Spleen (tissue), 11 donors: ENCODE results near the gene IQCF6. TPM values are rescaled to one million over a fixed set of nuclear protein-coding genes. Genes with fewer than 3 reads are reported as not detected.

Experiments used
- DNase-seq: peaks from one replicate; pipeline ENCODE4 v3.0.0-alpha.2; 2020
- H3K27ac ChIP-seq, 8 donors: fragments of 200-600 bp; sonication (generic) in 7 of 8; 1 replicate in 4 of 8; 2 replicates in 4 of 8; pipeline versions ENCODE4 v1.5.0 to v1.8.0; 2016 to 2021; ENCODE audit warnings: inconsistent platforms in 4 of 8, mild to moderate bottlenecking in 4 of 8, moderate library complexity in 1 of 8
- H3K27me3 ChIP-seq, 7 donors: fragments of 200-600 bp; sonication (generic) in 6 of 7; replicated peaks in 1 of 7; 1 replicate in 4 of 7; 2 replicates in 3 of 7; pipeline versions ENCODE4 v1.5.0 to v1.8.0; 2016 to 2021; ENCODE audit warnings: inconsistent platforms in 3 of 7, mild to moderate bottlenecking in 1 of 7
- H3K36me3 ChIP-seq, 6 donors: fragments of 200-600 bp; sonication (generic) in 5 of 6; 1 replicate in 4 of 6; 2 replicates in 2 of 6; pipeline versions ENCODE4 v1.5.0 to v1.8.0; 2016 to 2021; ENCODE audit warnings: inconsistent platforms in 2 of 6
- H3K4me1 ChIP-seq, 6 donors: fragments of 200-600 bp; sonication (generic) in 5 of 6; 1 replicate in 3 of 6; 2 replicates in 3 of 6; pipeline versions ENCODE4 v1.5.0 to v1.8.0; 2016 to 2021; ENCODE audit warnings: inconsistent platforms in 3 of 6
- H3K4me3 ChIP-seq, 8 donors: fragments of 200-600 bp; sonication (generic) in 7 of 8; 1 replicate in 4 of 8; 2 replicates in 4 of 8; pipeline versions ENCODE4 v1.5.0 to v1.8.0; 2016 to 2021; ENCODE audit warnings: inconsistent platforms in 4 of 8, mild to moderate bottlenecking in 4 of 8, moderate library complexity in 2 of 8
- H3K9me3 ChIP-seq, 8 donors: fragments of 200-600 bp; sonication (generic) in 7 of 8; 1 replicate in 4 of 8; 2 replicates in 4 of 8; pipeline versions ENCODE4 v1.5.0 to v1.8.0; 2016 to 2021; ENCODE audit warnings: inconsistent platforms in 4 of 8
- POLR2A ChIP-seq, 3 donors: fragments of 450-650 bp; IDR thresholded peaks; one replicate each; pipeline ENCODE4 v1.5.1; 2017; ENCODE audit warnings: antibody characterized with exemption in 3 of 3, mild to moderate bottlenecking in 1 of 3
- POLR2AphosphoS5 ChIP-seq, 3 donors: sonication (generic); formaldehyde crosslinking; IDR thresholded peaks; one replicate each; pipeline ENCODE4 v1.5.1; 2017; ENCODE audit warnings: antibody characterized with exemption in 3 of 3
- whole genome bisulfite sequencing, 5 donors: extraction: QIAGEN DNeasy Blood & Tissue Kit in 3 of 5; methylation state at CpG; one replicate each; pipeline versions ENCODE4 v1.1.5 to v1.1.7; 2013 to 2018; 5-methylcytosine and 5-hydroxymethylcytosine counted together
- intact Hi-C: fragments of 100-400 bp; cut with DNase I; formaldehyde crosslinking; loops from one replicate; pipeline ENCODE4 v1.15.0; 2023; ENCODE audit warnings: low total_unique reads
- polyA plus RNA-seq, 3 donors: library from polyadenylated mRNA; stranded (reverse); fragments of 200-250 nt; gene quantifications; one replicate each; pipeline ENCODE4 v1.2.1, GENCODE V29; 2013
- total RNA-seq, 7 donors: library from RNA; depleted of rRNA in 3 of 7; stranded (reverse); fragments of >200 nt in 3 of 7; fragmentation: NEBNext Ultra II Directional in 4 of 7; extraction: Animal tissue kit (Norgen Biotek cat#: 25700) in 4 of 7; gene quantifications; one replicate each; pipeline versions ENCODE4 v1.1.0 to v1.2.1, GENCODE V29; 2016 to 2021
- TF ChIP-seq, protein P1 (sequence below), 11 experiments: fragments of 200-600 bp in 7 of 11; fragments of 450-650 bp in 4 of 11; sonication (generic) in 4 of 11; IDR thresholded peaks in 8 of 11; conservative IDR thresholded peaks in 3 of 11; 1 replicate in 7 of 11; 2 replicates in 4 of 11; pipeline versions ENCODE4 v1.4.0 to v1.8.0; 2016 to 2021; ENCODE audit warnings: antibody characterized with exemption in 11 of 11, inconsistent platforms in 4 of 11, mild to moderate bottlenecking in 1 of 11
- donor health status: healthy with polysubstance abuse.
- donor health status: DM: no; HTN: no; CAD: no; lungs with moderate emphysema.
- donor health status: DM: no; HTN: no; CAD: no.
- donor health status: Bipolar disorder and iron deficiency.
- donor health status: healthy.
- donor health status: DM: no; HTN: no; CAD: no.
- donor health status: DM: yes; HTN: yes; CAD: no.

IQCF6 gene
- total and polyA plus RNA-seq, 10 donors = not detected

DNA sequence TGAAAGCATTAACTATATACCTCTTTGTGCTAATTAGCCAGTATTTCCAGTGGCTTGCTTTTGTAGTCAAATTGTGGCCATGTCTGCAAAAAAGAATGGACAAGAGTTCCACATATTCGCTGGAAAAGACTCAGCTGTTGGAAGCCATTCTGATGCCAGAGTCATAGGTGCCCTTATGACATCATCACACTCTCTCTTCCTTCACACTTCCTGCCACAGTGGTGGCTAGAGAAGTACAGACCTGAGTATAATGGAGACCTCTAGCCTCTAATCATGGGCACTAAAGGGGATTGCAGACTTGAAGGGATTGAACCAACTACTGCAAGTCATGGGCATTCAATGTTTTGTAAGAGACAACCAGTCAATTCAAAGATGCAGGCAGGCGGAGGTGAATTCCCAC, 38.3 kb upstream of the IQCF6 start:
- intact Hi-C loops = no loop called here
- no peak for DNase-seq
- Histone ChIP-seq H3K9me3 (peaks cover 0 to 6% (median 0%) of the 10 kb centered on the region in 8 donors), H3K4me1 (no peaks in the 10 kb centered on the region), H3K27me3 (peaks cover 0 to 49% (median 0%) of the 10 kb centered on the region in 7 donors), H3K4me3 (no peak overlapping the region), H3K27ac (no peak overlapping the region), H3K36me3 (no peaks in the 10 kb centered on the region)
- WGBS, 5 donors = 85 to 92% (median 90%) methylated on average over 2 of the region's 2 CpGs
- TF ChIP-seq POLR2A (IDR thresholded peaks at IDR 0.05) = no peak
- no peak for TF ChIP-seq POLR2AphosphoS5 (IDR thresholded peaks at IDR 0.05)

DNA sequence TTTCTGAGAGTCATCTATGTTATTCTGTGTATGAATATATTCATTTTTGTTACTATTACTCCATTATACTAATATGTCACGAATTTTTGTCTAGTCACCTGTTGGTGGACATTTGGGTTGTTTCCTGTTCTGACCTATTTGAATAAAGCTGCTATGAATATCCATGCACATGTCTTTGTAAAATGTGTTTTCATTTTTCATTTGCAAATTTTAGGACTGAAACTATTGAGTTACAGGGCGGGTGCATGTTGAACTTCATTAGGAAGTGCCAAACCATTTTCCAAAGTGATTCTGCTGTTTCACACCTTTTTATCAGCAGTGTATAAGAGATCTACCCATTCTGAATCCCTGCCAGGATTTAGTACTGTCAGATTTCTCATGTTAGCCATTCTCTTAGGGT, 37.7 kb upstream of the IQCF6 start:
- 69 to 84% (median 74%) methylated on average over 2 of the region's 2 CpGs for WGBS, 5 donors

DNA sequence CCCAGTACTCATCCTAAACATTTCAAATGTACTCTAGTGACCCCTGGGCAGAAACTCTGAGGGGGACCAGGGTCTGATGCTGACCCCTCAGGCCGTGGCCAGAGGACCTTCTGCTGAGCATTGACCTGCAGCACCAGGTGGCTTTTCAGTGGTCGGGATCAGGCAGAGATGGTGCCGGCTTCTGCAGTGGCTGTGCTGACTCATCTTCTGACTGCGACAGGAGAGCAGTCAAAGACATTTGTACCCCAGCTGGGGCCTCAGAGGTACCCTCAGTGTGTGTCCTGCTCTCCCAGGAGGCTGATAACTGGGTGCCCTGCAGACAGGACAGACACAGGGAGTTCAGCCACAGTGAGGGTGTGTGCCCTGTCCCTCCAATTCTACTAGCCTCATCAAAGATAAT, 36.6 kb upstream of the IQCF6 start:
- no peak for TF ChIP-seq POLR2AphosphoS5 (IDR thresholded peaks at IDR 0.05)
- DNase-seq = no peak
- Histone ChIP-seq H3K27me3 (peaks cover 0 to 42% (median 0%) of the 10 kb centered on the region in 7 donors), H3K4me1 (no peaks in the 10 kb centered on the region), H3K4me3 (no peak overlapping the region), H3K36me3 (no peaks in the 10 kb centered on the region), H3K9me3 (no peaks in the 10 kb centered on the region), H3K27ac (no peak overlapping the region)
- intact Hi-C loops = no loop called here
- 55 to 72% (median 56%) methylated on average over 4 of the region's 4 CpGs for WGBS, 5 donors

More for the DNA sequence above, 37.7 kb upstream of the IQCF6 start:
- H3K4me1 ChIP-seq = no peaks in the 10 kb centered on the region
- H3K9me3 ChIP-seq = peaks cover 0 to 6% (median 0%) of the 10 kb centered on the region in 8 donors
- no peaks in the 10 kb centered on the region for H3K36me3 ChIP-seq
- no peak overlapping the region for H3K27ac ChIP-seq
- DNase-seq = no peak
- intact Hi-C loops = no loop called here
- no peak overlapping the region for H3K4me3 ChIP-seq
- no peak for TF ChIP-seq POLR2A (IDR thresholded peaks at IDR 0.05)
- no peak for TF ChIP-seq POLR2AphosphoS5 (IDR thresholded peaks at IDR 0.05)
- TF ChIP-seq, protein P1, sequence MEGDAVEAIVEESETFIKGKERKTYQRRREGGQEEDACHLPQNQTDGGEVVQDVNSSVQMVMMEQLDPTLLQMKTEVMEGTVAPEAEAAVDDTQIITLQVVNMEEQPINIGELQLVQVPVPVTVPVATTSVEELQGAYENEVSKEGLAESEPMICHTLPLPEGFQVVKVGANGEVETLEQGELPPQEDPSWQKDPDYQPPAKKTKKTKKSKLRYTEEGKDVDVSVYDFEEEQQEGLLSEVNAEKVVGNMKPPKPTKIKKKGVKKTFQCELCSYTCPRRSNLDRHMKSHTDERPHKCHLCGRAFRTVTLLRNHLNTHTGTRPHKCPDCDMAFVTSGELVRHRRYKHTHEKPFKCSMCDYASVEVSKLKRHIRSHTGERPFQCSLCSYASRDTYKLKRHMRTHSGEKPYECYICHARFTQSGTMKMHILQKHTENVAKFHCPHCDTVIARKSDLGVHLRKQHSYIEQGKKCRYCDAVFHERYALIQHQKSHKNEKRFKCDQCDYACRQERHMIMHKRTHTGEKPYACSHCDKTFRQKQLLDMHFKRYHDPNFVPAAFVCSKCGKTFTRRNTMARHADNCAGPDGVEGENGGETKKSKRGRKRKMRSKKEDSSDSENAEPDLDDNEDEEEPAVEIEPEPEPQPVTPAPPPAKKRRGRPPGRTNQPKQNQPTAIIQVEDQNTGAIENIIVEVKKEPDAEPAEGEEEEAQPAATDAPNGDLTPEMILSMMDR (IDR thresholded peaks at IDR 0.05 in 8 of 11, conservative IDR thresholded peaks at IDR 0.05 in 3 of 11) = no peak
- H3K27me3 ChIP-seq = peaks cover 0 to 47% (median 0%) of the 10 kb centered on the region in 7 donors

DNA sequence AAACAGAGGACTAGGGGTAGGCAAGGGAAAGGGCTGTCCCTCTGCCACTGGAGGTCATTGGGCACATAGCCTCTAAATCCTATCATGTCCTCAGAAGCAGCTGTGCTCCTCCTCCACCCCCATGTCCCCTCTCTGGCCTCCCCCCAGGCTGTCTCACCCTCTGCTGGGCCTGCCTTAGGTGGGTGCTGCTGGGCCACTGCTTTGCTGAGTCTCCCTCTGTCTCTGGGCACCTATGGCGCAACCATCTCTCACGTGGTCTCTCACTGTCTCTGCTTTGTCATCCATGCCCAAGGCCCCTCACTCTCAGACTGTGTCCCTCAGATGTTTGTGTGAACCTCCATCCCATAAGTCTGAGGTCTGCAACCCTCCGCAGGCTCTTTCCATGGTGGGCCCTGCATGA, 35.0 kb upstream of the IQCF6 start:
- WGBS, 5 donors = 85 to 94% (median 86%) methylated on average over 3 of the region's 3 CpGs
- Histone ChIP-seq H3K4me3 (no peak overlapping the region), H3K27me3 (peaks cover 0 to 27% (median 0%) of the 10 kb centered on the region in 7 donors), H3K4me1 (no peaks in the 10 kb centered on the region), H3K27ac (no peak overlapping the region), H3K9me3 (no peaks in the 10 kb centered on the region), H3K36me3 (no peaks in the 10 kb centered on the region)
- no peak for DNase-seq
- intact Hi-C loops = no loop called here
- no peak for TF ChIP-seq POLR2A (IDR thresholded peaks at IDR 0.05)
- TF ChIP-seq, protein P1 (IDR thresholded peaks at IDR 0.05 in 8 of 11, conservative IDR thresholded peaks at IDR 0.05 in 3 of 11) = no peak
- no peak for TF ChIP-seq POLR2AphosphoS5 (IDR thresholded peaks at IDR 0.05)

DNA sequence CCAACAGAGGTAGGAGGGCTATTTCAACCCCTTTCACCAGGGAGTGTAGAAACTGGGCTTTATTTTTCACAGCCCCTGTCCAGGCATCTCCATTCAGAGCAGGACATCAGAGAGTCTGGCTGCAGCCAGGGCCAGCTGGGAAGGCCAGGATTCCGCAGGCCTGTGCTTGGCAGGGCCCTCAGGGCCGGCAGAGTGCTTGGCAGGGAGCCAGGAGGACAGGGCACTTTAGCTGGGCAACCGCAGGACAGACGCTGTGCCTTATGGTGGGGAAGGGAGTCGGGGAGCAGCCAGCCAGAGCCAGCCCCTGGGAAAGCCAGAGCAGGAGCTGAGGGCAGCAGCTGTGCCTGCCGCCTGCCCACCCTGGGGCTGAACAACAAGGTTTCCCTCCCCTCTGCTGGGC, 34.5 kb upstream of the IQCF6 start:
- intact Hi-C loops = no loop called here
- no peaks in the 10 kb centered on the region for H3K9me3 ChIP-seq
- DNase-seq = no peak
- no peak overlapping the region for H3K4me3 ChIP-seq
- no peaks in the 10 kb centered on the region for H3K36me3 ChIP-seq
- no peak overlapping the region for H3K27ac ChIP-seq
- peaks cover 0 to 23% (median 0%) of the 10 kb centered on the region in 7 donors for H3K27me3 ChIP-seq
- 56 to 80% (median 72%) methylated on average over 6 of the region's 6 CpGs for WGBS, 5 donors
- no peaks in the 10 kb centered on the region for H3K4me1 ChIP-seq
- TF ChIP-seq POLR2A (IDR thresholded peaks at IDR 0.05) = no peak
- TF ChIP-seq POLR2AphosphoS5 (IDR thresholded peaks at IDR 0.05) = no peak
- TF ChIP-seq, protein P1 (IDR thresholded peaks at IDR 0.05 in 8 of 11, conservative IDR thresholded peaks at IDR 0.05 in 3 of 11) = no peak
